HEK293 (cell line): ENCODE measurements around the gene ARID5A.

Experiments used
- ZBTB21 ChIP-seq: fragments of 450-650 bp; formaldehyde crosslinking; IDR thresholded peaks from 2 replicates; pipeline ENCODE4 v1.5.1; 2017; ENCODE audit warnings: missing biosample characterization, missing genetic modification characterization
- ZNF391 ChIP-seq: fragments of 450-650 bp; formaldehyde crosslinking; IDR thresholded peaks from 2 replicates; pipeline ENCODE4 v1.5.1; 2016; ENCODE audit warnings: low read depth, missing biosample characterization, missing genetic modification characterization, borderline replicate concordance
- ZNF404 ChIP-seq: fragments of 450-650 bp; formaldehyde crosslinking; IDR thresholded peaks from 2 replicates; pipeline ENCODE4 v1.5.1; 2017; ENCODE audit warnings: missing biosample characterization, missing genetic modification characterization
- TF ChIP-seq, protein P1 (sequence below): fragments of 450-650 bp; formaldehyde crosslinking; IDR thresholded peaks from 2 replicates; pipeline ENCODE4 v1.5.1; 2016; ENCODE audit warnings: missing biosample characterization, missing genetic modification characterization

DNA sequence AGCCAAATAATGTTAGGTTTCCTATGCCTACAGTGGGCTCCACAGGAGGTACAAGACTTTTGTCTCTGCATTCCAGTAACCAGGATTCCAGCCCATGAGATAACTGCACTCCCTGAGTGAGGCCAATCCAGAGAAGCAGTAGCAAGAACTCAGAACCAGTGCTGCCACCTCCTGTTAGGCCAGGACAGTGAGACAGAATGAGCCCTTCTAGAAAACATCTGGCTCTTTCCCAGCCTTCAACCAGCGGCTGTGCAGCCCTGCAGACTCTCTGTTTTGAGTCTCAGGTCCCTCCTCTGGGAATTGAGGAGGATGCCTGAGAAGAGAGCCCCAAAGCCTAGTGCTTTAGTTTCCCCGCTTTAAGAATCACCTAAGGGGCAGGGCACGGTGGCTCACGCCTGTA is 44.2 kb downstream of the ARID5A start:
- TF ChIP-seq, protein P1, sequence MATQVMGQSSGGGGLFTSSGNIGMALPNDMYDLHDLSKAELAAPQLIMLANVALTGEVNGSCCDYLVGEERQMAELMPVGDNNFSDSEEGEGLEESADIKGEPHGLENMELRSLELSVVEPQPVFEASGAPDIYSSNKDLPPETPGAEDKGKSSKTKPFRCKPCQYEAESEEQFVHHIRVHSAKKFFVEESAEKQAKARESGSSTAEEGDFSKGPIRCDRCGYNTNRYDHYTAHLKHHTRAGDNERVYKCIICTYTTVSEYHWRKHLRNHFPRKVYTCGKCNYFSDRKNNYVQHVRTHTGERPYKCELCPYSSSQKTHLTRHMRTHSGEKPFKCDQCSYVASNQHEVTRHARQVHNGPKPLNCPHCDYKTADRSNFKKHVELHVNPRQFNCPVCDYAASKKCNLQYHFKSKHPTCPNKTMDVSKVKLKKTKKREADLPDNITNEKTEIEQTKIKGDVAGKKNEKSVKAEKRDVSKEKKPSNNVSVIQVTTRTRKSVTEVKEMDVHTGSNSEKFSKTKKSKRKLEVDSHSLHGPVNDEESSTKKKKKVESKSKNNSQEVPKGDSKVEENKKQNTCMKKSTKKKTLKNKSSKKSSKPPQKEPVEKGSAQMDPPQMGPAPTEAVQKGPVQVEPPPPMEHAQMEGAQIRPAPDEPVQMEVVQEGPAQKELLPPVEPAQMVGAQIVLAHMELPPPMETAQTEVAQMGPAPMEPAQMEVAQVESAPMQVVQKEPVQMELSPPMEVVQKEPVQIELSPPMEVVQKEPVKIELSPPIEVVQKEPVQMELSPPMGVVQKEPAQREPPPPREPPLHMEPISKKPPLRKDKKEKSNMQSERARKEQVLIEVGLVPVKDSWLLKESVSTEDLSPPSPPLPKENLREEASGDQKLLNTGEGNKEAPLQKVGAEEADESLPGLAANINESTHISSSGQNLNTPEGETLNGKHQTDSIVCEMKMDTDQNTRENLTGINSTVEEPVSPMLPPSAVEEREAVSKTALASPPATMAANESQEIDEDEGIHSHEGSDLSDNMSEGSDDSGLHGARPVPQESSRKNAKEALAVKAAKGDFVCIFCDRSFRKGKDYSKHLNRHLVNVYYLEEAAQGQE (tag by site-specific recombination), result no peak
- no peak for TF ChIP-seq ZNF391 (tag by site-specific recombination)
- no peak for TF ChIP-seq ZBTB21 (tag by site-specific recombination)
- no peak for TF ChIP-seq ZNF404
